GM19240 (cell line): ENCODE data around the gene ABCA13.

Experiments used
- DNase-seq: peaks from one replicate; pipeline ENCODE4 v3.0.0; 2011; ENCODE audit warnings: low spot score; ENCODE audit not compliant: insufficient read length

ABCA13 gene

DNA sequence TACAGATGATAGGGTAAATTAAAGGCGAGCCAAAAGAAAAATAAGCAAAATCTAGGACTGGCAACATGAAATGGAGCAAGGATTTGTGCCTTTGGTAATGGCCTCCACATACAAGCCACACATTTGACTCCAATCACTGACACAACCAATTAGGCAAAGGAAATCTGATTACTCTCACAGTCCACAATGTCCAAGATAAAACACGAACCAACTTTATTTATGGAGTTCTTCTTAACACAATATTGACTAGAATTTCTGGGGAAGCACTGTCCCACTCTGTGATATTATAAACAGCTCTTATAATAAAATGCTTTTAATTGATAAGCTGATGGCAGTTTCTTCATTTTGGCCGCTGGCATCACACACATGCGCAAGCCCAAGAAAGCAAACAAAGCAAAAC, 334.2 kb downstream of the ABCA13 start:
- no peak for DNase-seq

- DNase-seq = no peak
These were observed 335.3 kb downstream of the ABCA13 start for GRCh38 chr7:48506569-48506968.

DNA sequence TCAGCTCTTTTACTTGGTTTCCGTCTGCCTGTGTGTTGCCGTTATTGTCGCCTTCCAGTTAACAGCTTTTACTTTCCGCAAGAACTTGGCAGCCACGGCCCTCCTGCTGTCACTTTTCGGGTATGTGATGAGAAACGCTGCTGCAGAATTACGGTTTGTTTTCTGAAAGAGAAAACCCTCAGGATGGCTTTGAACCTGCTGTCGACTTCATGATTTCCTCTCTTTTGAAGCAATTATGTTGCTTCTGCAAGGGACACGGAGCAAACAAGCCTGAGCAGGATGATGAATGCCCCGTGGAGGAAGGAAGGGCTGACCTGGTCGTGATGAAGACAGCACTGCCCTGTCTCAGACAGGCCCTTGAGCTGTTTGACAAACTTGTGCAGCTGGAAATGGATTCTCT, 339.8 kb downstream of the ABCA13 start:
- no peak for DNase-seq

DNA sequence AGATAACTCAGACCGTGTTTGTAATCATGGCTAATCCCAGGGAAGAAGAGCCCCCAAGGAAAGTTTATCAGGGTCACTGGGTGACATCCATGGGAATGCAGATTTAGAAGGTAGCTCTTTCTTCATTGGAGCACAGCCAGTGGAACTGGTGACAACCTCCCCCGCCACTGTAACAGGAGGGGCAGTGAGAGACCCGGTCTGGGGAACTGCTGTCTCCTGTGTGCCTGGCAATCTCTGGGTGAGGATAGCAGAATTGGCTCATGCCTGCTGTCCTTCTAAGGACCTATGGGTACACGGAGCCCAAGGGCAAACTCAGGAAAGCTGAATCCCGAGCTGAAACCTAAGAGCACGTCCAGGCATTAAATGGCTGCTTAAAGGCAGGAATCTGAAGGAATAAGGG, 341.6 kb downstream of the ABCA13 start:
- DNase-seq = no peak

- DNase-seq = no peak
These were observed 343.9 kb downstream of the ABCA13 start for GRCh38 chr7:48515171-48515570.

DNA sequence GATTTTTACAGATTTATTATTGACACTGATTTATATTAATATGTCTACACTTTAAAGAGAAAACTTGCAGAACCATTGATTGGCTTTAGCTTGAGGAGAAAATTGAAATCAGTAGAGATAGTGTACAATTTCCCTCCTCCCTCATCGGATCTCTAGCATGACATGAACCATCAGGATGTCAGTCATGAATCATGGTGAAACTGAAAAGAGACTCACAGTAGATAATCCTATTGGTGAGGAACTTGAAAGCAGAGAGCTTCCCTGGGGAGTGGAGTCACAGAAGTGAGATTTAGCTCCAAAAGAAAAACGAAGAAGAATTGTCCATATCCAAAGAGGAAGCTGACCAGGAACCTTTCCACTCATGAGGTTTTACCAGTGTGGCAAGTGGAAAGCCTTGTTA, 346.8 kb downstream of the ABCA13 start:
- DNase-seq = no peak

DNA sequence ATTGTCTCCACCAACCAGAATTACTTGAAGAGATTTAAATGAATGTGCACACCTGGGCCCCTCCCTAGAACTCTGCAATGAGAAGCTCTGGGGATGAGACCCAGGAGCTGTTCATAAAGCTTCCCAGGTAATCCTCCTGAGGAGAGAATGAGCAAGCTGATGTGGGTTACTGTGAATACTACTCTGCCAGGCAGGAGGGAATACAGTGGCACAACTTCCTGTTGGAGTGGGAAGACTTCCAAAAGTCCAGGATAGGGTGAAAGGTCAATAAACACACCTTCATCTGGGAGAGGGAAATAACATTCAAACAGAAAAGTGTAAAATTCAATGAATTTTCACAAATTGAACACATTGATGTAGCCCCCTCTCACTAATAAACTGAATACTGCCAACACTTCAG, 351.4 kb downstream of the ABCA13 start:
- no peak for DNase-seq

- DNase-seq = no peak
These were observed 354.8 kb downstream of the ABCA13 start for GRCh38 chr7:48525736-48526732.

- DNase-seq = no peak
These were observed 357.4 kb downstream of the ABCA13 start for GRCh38 chr7:48528646-48529045.

GRCh38 chr7:48537561-48537960, 366.3 kb downstream of the ABCA13 start:
- DNase-seq = no peak

DNA sequence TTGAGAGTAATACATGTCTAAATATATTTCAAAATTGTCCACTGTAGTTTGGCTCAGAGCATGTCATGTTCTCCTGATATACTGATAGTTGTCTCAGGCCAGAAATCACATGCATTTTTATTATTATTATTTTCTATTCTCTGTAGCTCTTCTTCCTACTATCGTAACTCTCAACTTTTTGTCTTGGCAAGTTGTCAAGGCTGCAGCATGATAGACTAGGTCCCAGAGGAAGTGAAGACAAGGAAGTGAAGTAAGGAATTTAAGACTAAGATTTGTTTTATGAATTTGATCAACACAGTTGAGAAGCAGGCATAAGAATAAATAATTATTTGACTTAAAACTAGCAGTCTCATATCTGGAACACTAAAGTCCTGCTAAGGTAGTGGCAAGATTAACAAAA, 369.5 kb downstream of the ABCA13 start:
- no peak for DNase-seq

DNA sequence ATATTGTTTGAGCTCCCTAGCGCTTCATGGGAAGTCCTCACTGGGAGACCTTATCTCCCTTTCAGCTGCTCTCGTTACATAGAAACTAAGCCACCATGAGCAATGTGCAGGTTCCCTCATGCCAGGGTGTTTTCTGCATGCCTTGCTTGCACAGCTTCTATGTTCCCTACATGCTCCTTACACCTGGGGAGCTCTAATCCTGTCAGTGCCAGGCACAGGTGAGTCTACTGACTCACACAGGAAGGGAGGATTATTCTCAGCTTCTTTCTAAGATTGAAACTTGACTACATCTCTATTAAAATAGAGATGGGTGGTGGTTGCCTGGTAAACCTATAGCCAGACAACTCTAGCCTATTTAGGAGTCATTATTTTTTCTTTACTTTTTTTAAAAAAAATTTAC, 377.4 kb downstream of the ABCA13 start:
- DNase-seq = no peak

GRCh38 chr7:48551652-48552051, 380.4 kb downstream of the ABCA13 start:
- no peak for DNase-seq

DNA sequence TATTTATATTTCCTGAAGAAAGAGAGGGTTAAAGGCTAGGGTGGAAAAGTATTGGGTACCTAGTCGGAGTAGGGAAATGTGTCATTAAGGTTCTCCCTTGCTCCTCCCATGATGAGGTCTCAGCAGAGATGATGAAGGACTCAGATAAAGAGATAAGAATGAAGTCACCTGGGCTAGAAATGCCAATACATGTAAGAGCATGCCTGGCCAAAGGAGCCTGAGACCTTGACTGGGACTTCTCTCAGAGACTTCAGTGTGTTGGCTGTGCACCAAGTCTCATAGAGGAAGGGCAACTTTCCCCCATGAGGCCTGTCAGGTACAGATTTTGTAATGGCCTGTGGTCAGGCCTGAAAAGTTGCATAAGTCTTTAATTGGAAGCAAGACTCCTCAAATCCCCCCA, 392.1 kb downstream of the ABCA13 start:
- DNase-seq = no peak

DNA sequence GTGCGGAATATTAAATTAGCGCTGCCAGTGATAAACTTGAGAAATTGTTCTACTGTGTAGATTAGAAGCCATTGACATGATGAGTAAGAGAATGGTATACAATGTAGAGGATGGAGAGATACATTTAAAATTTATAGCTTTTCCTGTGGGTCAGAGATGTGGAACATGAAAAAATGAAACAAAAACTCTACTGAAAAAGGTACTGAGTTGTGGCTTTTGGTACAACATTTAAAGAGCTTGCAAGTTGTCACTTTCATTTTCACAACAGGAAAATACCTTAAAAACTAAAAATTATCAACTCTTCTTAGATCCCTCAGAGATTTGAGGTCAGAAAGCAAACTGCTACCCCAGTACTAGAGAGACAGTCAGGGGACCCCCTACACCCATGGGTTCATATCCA, 404.3 kb downstream of the ABCA13 start:
- DNase-seq = no peak

DNA sequence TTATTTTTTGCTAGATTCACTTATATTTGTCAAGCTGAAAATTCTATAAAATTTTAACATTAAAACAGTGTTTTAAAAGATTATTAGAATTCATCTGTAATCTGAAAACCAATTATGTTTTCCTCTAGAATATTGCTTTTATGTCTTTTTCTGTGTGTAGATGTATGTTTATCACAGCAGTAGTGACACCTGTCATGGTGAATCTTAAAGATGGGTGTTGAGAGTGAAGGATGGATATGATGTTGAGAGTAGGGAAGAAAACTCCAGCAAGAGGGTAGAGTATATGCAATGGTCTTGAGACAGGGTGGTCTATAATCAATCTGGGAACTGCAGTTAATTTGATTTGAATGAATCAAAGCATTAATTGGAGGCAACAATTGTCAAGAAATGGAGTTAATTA, 416.2 kb downstream of the ABCA13 start:
- DNase-seq = no peak

DNA sequence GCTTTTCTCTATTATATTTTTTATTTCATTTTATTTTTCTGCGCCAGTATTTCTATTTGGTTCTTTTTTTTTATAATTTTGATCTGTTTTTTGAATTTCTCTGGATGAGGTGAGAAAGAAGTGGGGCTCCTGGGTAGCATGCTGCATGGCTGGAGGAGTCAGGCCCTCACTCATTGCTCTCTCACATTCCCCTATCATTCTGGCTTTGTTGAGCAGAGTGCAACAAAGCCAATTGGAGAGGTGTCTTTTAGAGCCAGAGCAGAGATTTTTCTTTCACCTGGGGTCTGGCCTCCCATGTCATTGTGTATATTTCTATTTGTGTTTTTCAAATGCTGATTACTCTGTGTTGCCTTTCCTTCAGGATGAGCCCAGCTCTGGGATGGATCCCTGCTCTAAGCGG, 423.1 kb downstream of the ABCA13 start:
- DNase-seq = no peak

DNA sequence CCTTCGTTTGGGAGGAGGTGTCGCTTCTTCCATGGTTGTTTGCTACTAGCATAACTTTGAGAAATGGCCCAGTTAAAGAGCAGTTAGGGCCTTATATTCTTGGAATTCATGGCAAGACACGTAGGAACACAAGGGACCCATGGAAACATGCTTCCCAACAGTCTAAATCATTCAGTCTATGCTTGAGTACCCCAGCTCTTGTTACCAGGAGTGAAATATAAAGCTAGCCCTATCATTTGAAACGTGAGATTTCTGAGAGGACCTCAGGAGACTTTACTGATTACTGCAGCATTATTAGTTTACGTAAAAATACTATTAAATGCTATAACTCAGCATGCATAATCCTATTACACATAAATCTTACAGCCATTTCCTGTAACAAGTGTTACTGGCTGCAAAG, 424.5 kb downstream of the ABCA13 start:
- DNase-seq = no peak

GRCh38 chr7:48610705-48611104, 439.4 kb downstream of the ABCA13 start:
- DNase-seq = no peak

DNA sequence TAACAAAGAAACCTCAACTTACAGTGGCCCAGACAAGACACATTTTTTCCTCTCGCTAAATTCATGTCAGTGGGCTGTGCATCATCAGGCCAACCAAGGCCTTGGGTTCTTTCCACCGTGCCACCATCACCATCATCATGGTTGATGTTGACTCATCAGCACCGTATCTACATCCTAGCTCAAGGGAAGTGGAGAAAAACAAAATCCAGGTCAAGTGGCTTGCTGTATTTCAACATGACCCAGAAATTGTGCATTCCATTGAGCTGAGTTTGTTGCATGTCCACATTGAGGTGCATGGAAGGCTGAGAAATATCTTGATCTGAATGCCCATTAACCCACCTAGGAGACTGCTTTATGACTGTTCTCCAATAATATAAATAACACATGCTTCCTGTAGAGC, 440.7 kb downstream of the ABCA13 start:
- DNase-seq = no peak

- no peak for DNase-seq
These were observed 446.2 kb downstream of the ABCA13 start for GRCh38 chr7:48617508-48617907.

DNA sequence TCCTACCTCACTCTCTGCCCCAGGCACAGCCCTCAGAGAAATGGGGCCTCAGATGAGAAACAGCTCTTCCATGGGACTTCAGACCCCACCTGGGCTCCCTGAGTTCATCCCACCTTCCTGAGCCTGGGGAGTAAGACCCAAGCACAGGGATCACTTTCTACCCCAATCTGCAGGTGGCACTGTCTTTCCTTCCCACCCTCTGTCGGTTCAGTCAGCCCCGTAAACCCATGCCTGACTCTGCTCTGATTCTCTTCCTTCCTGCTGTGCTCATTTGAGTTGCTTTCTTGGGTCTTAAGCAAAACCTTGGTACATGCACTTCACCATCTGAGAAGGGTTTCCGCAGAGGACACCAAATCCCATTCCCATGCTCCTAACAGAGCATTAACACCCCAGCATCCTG, 446.7 kb downstream of the ABCA13 start:
- DNase-seq = no peak

GRCh38 chr7:48621076-48621475, 449.8 kb downstream of the ABCA13 start:
- DNase-seq = no peak
